HEK293T (cell line): Measurements from ENCODE around the gene SETD1A.

Experiments
- ARNT ChIP-seq: fragments of 450-650 bp; IDR thresholded peaks from 2 replicates; pipeline ENCODE4 v1.6.1; 2017; ENCODE audit warnings: mild to moderate bottlenecking
- BHLHE40 ChIP-seq: fragments of 450-650 bp; IDR thresholded peaks from 2 replicates; pipeline ENCODE4 v1.6.1; 2016; ENCODE audit warnings: mild to moderate bottlenecking, moderate library complexity, borderline replicate concordance
- FOXK2 ChIP-seq: fragments of 450-650 bp; IDR thresholded peaks from 2 replicates; pipeline ENCODE4 v1.6.1; 2016; ENCODE audit warnings: mild to moderate bottlenecking
- L3MBTL2 ChIP-seq: fragments of 450-650 bp; conservative IDR thresholded peaks from 2 replicates; pipeline ENCODE4 v1.6.1; 2016; ENCODE audit warnings: mild to moderate bottlenecking
- SP1 ChIP-seq: fragments of 450-650 bp; IDR thresholded peaks from 2 replicates; pipeline ENCODE4 v1.6.1; 2017
- SUZ12 ChIP-seq: fragments of 450-650 bp; IDR thresholded peaks from 2 replicates; pipeline ENCODE4 v1.6.1; 2016; ENCODE audit warnings: mild to moderate bottlenecking
- TF ChIP-seq, protein P1 (sequence below): fragments of 450-650 bp; IDR thresholded peaks from 2 replicates; pipeline ENCODE4 v1.6.1; 2016

DNA sequence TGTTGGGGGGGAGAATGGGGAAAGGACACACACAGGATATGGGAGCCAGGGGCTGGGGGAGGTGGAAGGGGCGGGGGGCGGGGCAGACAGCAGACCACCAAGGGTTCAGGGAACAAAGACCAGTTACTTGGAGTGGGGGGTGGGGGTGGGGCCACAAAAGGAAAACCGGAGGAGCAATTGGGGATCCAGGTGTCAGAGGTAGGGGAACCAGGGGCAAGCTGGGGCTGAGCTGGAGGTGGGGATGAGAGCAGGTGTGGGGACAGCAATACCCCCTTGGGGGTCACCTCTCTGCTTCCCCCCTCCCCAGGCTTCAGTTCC is 10.1 kb upstream of the SETD1A start:
- TF ChIP-seq SP1 (no peak), L3MBTL2 (no peak), BHLHE40 (no peak), FOXK2 (no peak), SUZ12 (no peak), ARNT (no peak)
- TF ChIP-seq, protein P1, sequence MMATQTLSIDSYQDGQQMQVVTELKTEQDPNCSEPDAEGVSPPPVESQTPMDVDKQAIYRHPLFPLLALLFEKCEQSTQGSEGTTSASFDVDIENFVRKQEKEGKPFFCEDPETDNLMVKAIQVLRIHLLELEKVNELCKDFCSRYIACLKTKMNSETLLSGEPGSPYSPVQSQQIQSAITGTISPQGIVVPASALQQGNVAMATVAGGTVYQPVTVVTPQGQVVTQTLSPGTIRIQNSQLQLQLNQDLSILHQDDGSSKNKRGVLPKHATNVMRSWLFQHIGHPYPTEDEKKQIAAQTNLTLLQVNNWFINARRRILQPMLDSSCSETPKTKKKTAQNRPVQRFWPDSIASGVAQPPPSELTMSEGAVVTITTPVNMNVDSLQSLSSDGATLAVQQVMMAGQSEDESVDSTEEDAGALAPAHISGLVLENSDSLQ = no peak
